Measurements from ENCODE around the gene TMEM163. TPM values are rescaled to one million over a fixed set of nuclear protein-coding genes. Genes with fewer than 3 reads are reported as not detected.

TMEM163 gene
- total RNA-seq, 1 donor from 2014 or later: 0.95 TPM

- H3K4me2 ChIP-seq: no peak overlapping the region
- no peak for DNase-seq (ENCODE audit: low spot score)
- H3K27me3 Mint-ChIP-seq (ENCODE audit: insufficient read depth, low read depth): no peaks in the 10 kb centered on the region
- no peak overlapping the region for H3K9ac ChIP-seq
- H3F3A ChIP-seq (ENCODE audit: low read depth): no peaks in the 10 kb centered on the region
- H3K9me3 ChIP-seq (ENCODE audit: low read depth): no peaks in the 10 kb centered on the region
- TF ChIP-seq CTCF (IDR thresholded peaks at IDR 0.05) (no peak), EZH2 (IDR thresholded peaks at IDR 0.05) (no peak), EZH2phosphoT487 (IDR thresholded peaks at IDR 0.05) (no peak)
- no peaks in the 10 kb centered on the region for H3K79me2 ChIP-seq (ENCODE audit: low read depth)
- H3K36me3 Mint-ChIP-seq: no peaks in the 10 kb centered on the region
- no peaks in the 10 kb centered on the region for H4K20me1 ChIP-seq (ENCODE audit: low read depth)
- peaks cover 5% of the 10 kb centered on the region for H3K4me1 ChIP-seq
- H3K4me1 Mint-ChIP-seq: peaks cover 3% of the 10 kb centered on the region
- no peak overlapping the region for H3K4me3 Mint-ChIP-seq
- H3K27me3 ChIP-seq: no peaks in the 10 kb centered on the region
- H2AFZ ChIP-seq (replicated peaks): no peak overlapping the region
- H3K27ac ChIP-seq: no peak overlapping the region
- no peaks in the 10 kb centered on the region for H3K9me3 Mint-ChIP-seq
- H3K4me3 ChIP-seq: no peak overlapping the region
- H3K36me3 ChIP-seq: no peaks in the 10 kb centered on the region
- no peak overlapping the region for H3K27ac Mint-ChIP-seq
These were observed 18.1 kb downstream of the TMEM163 start for GRCh38 chr2:134700730-134701129.

GRCh38 chr2:134694411-134694810 lies 24.4 kb downstream of the TMEM163 start:
- no peak overlapping the region for H3K9ac ChIP-seq
- no peaks in the 10 kb centered on the region for H3K9me3 Mint-ChIP-seq
- no peaks in the 10 kb centered on the region for H3K27me3 ChIP-seq
- no peaks in the 10 kb centered on the region for H3K4me1 Mint-ChIP-seq
- no peaks in the 10 kb centered on the region for H3K4me1 ChIP-seq
- H3K4me2 ChIP-seq: no peak overlapping the region
- no peaks in the 10 kb centered on the region for H3K79me2 ChIP-seq (ENCODE audit: low read depth)
- no peak overlapping the region for H3K27ac Mint-ChIP-seq
- no peak for DNase-seq (ENCODE audit: low spot score)
- H3K36me3 Mint-ChIP-seq: no peaks in the 10 kb centered on the region
- H3K4me3 ChIP-seq: no peak overlapping the region
- no peaks in the 10 kb centered on the region for H4K20me1 ChIP-seq (ENCODE audit: low read depth)
- no peaks in the 10 kb centered on the region for H3F3A ChIP-seq (ENCODE audit: low read depth)
- no peak for TF ChIP-seq EZH2phosphoT487 (IDR thresholded peaks at IDR 0.05)
- TF ChIP-seq EZH2 (IDR thresholded peaks at IDR 0.05): no peak
- no peak for TF ChIP-seq CTCF (IDR thresholded peaks at IDR 0.05)
- H3K36me3 ChIP-seq: no peaks in the 10 kb centered on the region
- H3K27me3 Mint-ChIP-seq (ENCODE audit: insufficient read depth, low read depth): no peaks in the 10 kb centered on the region
- no peaks in the 10 kb centered on the region for H3K9me3 ChIP-seq (ENCODE audit: low read depth)
- no peak overlapping the region for H2AFZ ChIP-seq (replicated peaks)
- H3K27ac ChIP-seq: no peak overlapping the region
- H3K4me3 Mint-ChIP-seq: no peak overlapping the region

- H3K79me2 ChIP-seq (ENCODE audit: low read depth): no peaks in the 10 kb centered on the region
- no peaks in the 10 kb centered on the region for H3K9me3 Mint-ChIP-seq
- no peaks in the 10 kb centered on the region for H3K36me3 Mint-ChIP-seq
- no peaks in the 10 kb centered on the region for H3K27me3 ChIP-seq
- no peaks in the 10 kb centered on the region for H4K20me1 ChIP-seq (ENCODE audit: low read depth)
- H3K4me2 ChIP-seq: no peak overlapping the region
- TF ChIP-seq EZH2phosphoT487 (IDR thresholded peaks at IDR 0.05) (no peak), EZH2 (IDR thresholded peaks at IDR 0.05) (no peak), CTCF (IDR thresholded peaks at IDR 0.05) (no peak)
- no peak overlapping the region for H3K9ac ChIP-seq
- H3K4me1 ChIP-seq: no peaks in the 10 kb centered on the region
- H2AFZ ChIP-seq (replicated peaks): no peak overlapping the region
- no peak overlapping the region for H3K4me3 ChIP-seq
- no peaks in the 10 kb centered on the region for H3K9me3 ChIP-seq (ENCODE audit: low read depth)
- H3K36me3 ChIP-seq: no peaks in the 10 kb centered on the region
- H3K27ac ChIP-seq: no peak overlapping the region
- H3K27me3 Mint-ChIP-seq (ENCODE audit: insufficient read depth, low read depth): no peaks in the 10 kb centered on the region
- no peaks in the 10 kb centered on the region for H3F3A ChIP-seq (ENCODE audit: low read depth)
- H3K4me3 Mint-ChIP-seq: no peak overlapping the region
- DNase-seq (ENCODE audit: low spot score): no peak
- no peaks in the 10 kb centered on the region for H3K4me1 Mint-ChIP-seq
- H3K27ac Mint-ChIP-seq: no peak overlapping the region
These were observed 25.2 kb downstream of the TMEM163 start for GRCh38 chr2:134693359-134694330.

Data from neural progenitor cell (in vitro differentiated cells).